22Rv1 (cell line): Measurements from ENCODE around the gene MTHFD1L.

Experiments used
- CTCF ChIP-seq: fragments of 450-650 bp; IDR thresholded peaks from 2 replicates; pipeline ENCODE4 v1.5.1; 2017; ENCODE audit warnings: mild to moderate bottlenecking
- ZFX ChIP-seq: fragments of 450-650 bp; IDR thresholded peaks from 2 replicates; pipeline ENCODE4 v1.6.1; 2017; ENCODE audit warnings: antibody characterized with exemption, borderline replicate concordance

GRCh38 chr6:150936021-150936555, 70.6 kb downstream of the MTHFD1L start:
- TF ChIP-seq CTCF, result no peak
- TF ChIP-seq ZFX, result no peak
